Common myeloid progenitor, CD34-positive (primary cell): ENCODE measurements around the gene SCNM1.

Source experiments
- CTCF ChIA-PET: fragments of 350-600 bp; sonication (Branson Sonifier 250); formaldehyde crosslinking; loops from one replicate; lab custom pipeline; 2021; ENCODE audit warnings: antibody characterized with exemption; lab: Charles Lee
- POLR2A ChIA-PET: fragments of 350-600 bp; sonication (Branson Sonifier 250); formaldehyde crosslinking; loops from one replicate; lab custom pipeline; 2021; ENCODE audit warnings: antibody characterized with exemption; lab: Charles Lee
- DNase-seq, 3 donors: peaks; one replicate each; pipeline versions ENCODE4 v3.0.0 to v3.0.0-alpha.2; 2013
- H3K27ac ChIP-seq, 2 experiments: 1 replicate in 1 of 2; 2 replicates in 1 of 2; pipeline ENCODE4 v1.7.0; 2013; ENCODE audit warnings: inconsistent platforms in 2 of 2, low read length in 2 of 2, mild to moderate bottlenecking in 2 of 2, low read depth in 1 of 2, moderate library complexity in 1 of 2; ENCODE audit not compliant: severe bottlenecking in 2 of 2, insufficient read depth in 1 of 2, poor library complexity in 1 of 2
- H3K27me3 ChIP-seq, 5 experiments: replicated peaks in 2 of 5; 1 replicate in 3 of 5; 2 replicates in 2 of 5; pipeline versions ENCODE4 v1.6.1 to v1.7.0; 2013; ENCODE audit warnings: low read length in 4 of 5, mild to moderate bottlenecking in 2 of 5, moderate library complexity in 2 of 5, inconsistent platforms in 1 of 5; ENCODE audit not compliant: insufficient read depth in 5 of 5, control insufficient read depth in 4 of 5
- H3K36me3 ChIP-seq, 4 experiments: 1 replicate in 2 of 4; 2 replicates in 2 of 4; pipeline versions ENCODE4 v1.6.1 to v1.7.0; 2013; ENCODE audit warnings: low read length in 3 of 4, control low read depth in 1 of 4, mild to moderate bottlenecking in 1 of 4; ENCODE audit not compliant: control insufficient read depth in 4 of 4, insufficient read depth in 4 of 4
- H3K4me1 ChIP-seq, 4 experiments: 1 replicate in 3 of 4; 2 replicates in 1 of 4; pipeline versions ENCODE4 v1.6.1 to v1.7.1; 2013; ENCODE audit warnings: low read length in 3 of 4, mild to moderate bottlenecking in 3 of 4, control low read depth in 1 of 4, inconsistent platforms in 1 of 4, moderate library complexity in 1 of 4; ENCODE audit not compliant: control insufficient read depth in 4 of 4, insufficient read depth in 4 of 4; ENCODE audit errors: control extremely low read depth in 1 of 4
- H3K4me3 ChIP-seq, 7 experiments: 1 replicate in 4 of 7; 2 replicates in 3 of 7; pipeline versions ENCODE4 v1.5.1 to v1.7.0; 2013; ENCODE audit warnings: mild to moderate bottlenecking in 7 of 7, low read length in 6 of 7, moderate library complexity in 6 of 7, inconsistent platforms in 2 of 7, low read depth in 2 of 7, control low read depth in 1 of 7; ENCODE audit not compliant: insufficient read depth in 4 of 7, control insufficient read depth in 1 of 7; ENCODE audit errors: extremely low read depth in 1 of 7
- H3K9me3 ChIP-seq, 5 experiments: 1 replicate in 4 of 5; 2 replicates in 1 of 5; pipeline versions ENCODE4 v1.6.1 to v1.7.1; 2013; ENCODE audit warnings: low read length in 4 of 5, mild to moderate bottlenecking in 2 of 5, inconsistent platforms in 1 of 5, low read depth in 1 of 5, moderate library complexity in 1 of 5; ENCODE audit not compliant: control insufficient read depth in 4 of 5, insufficient read depth in 2 of 5; ENCODE audit errors: control extremely low read depth in 1 of 5
- WGBS: methylation state at CpG from one replicate; pipeline ENCODE4 v1.1.5; 2013; ENCODE audit not compliant: insufficient coverage; 5-methylcytosine and 5-hydroxymethylcytosine counted together

Gene SCNM1

DNA sequence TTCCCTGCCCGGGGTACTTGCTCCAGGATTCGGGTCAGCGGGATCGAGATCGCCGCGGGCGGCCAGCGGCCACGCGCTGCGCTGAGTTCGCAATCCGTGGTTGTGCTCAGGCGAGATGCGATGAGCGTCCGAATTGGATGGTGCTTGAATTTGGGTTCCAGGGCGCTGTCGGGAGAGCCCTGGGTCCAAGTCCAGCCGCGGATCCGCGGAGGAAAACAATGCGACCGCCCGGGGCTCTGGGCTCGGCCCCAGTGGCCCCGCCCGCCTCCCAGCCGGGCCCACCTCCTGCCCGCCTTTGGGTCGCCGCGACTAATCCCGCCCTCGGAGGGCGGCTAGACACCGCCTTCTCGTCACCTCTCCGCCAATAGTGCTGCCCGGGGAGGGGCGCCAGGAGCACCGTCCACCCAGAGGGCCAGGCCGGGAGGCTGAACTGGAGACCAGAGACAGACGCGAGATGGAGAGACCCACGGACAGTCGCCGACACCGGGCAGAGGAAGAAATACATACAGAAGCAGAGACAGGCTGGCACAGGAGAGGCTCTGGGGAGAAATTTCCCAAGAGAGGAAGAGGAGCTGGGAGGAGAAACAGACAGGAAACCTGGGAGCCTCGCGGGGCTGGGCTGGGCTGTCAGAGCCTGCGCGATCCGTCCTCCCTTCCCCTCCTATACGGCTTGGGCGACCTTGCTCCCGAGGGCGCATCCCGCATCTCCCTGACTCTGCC, 19.4 kb upstream of the SCNM1 start, which contains the start of gene SEMA6C:
SEMA6C (minus strand) TSS at position 220 of the 720 bp plus-strand sequence. CDS start 4,010 bp downstream, outside the sequence.
- Histone ChIP-seq H3K4me3 (peak within 1 kb of the TSS; percentile 59 to 89 (median 80)), H3K4me1 (peaks cover 0 to 36% (median 25%) of the 10 kb centered on the region in 4 experiments), H3K27ac (no peak within 1 kb of the TSS), H3K36me3 (no peaks in the 10 kb centered on the region), H3K9me3 (no peaks in the 10 kb centered on the region), H3K27me3 (peaks cover 0 to 13% (median 0%) of the 10 kb centered on the region in 5 experiments)
- under 1% methylated on average over 55 of the region's 61 CpGs for WGBS
- ChIA-PET POLR2A (no interaction called here), CTCF (no interaction called here)
- DNase-seq = peak; percentile 73 to 87 (median 83)

DNA sequence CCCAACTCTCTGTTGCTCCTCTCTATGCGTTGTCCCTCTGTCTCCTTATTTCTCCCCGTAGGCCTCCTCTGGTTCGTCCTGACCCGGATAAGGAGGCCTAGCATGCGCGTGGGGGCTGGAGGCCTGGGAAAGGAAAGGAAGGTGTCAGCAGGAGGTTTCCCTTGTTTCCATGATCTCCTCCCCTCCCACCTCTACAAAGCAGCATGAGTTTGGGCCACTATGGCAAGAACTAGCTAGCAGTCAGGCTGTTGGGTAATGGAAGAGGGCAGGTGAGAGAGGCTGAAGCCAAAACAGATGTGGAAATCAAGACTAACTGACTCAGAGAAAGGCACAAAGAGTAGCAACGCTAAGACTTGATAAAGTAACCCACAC, 18.8 kb upstream of the SCNM1 start:
- no peak for DNase-seq
- Histone ChIP-seq H3K27me3 (peaks cover 0 to 13% (median 0%) of the 10 kb centered on the region in 5 experiments), H3K9me3 (no peaks in the 10 kb centered on the region), H3K4me3 (peak overlapping the region; percentile 59 to 89 (median 80)), H3K36me3 (no peaks in the 10 kb centered on the region), H3K4me1 (peaks cover 0 to 36% (median 25%) of the 10 kb centered on the region in 4 experiments), H3K27ac (no peak overlapping the region)
- CTCF ChIA-PET = interaction anchor here (1.2 kb wide), 1 partner anchor 10 kb away, joined by 3 read pairs; the partner anchor contains the start of gene TNFAIP8L2
- POLR2A ChIA-PET = no interaction called here
- 27% methylated on average over 3 of the region's 7 CpGs for WGBS

DNA sequence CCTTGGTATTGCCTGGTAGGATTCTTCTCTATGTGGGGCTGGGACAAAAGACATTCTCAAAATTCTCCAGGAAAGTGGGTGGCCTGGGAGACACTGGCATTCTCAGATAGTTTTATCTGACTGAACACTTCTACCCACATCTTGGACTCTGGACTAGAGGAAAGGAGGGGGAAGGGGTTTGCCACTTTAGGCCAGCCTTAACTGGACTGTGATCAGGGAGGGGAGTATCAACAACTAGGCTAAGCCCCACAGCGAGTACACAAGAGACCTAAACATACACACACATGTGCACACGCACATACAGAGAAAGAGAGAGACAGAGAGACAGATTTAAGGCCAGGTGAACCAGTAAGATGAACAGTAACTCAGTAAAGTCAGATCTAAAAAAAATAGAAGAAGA, 18.3 kb upstream of the SCNM1 start:
- no peak for DNase-seq
- no peaks in the 10 kb centered on the region for H3K36me3 ChIP-seq
- H3K27me3 ChIP-seq = peaks cover 0 to 13% (median 0%) of the 10 kb centered on the region in 5 experiments
- no peaks in the 10 kb centered on the region for H3K9me3 ChIP-seq
- peaks cover 0 to 36% (median 25%) of the 10 kb centered on the region in 4 experiments for H3K4me1 ChIP-seq
- peak overlapping the region in 2 of 7 experiments; percentile 80 for H3K4me3 ChIP-seq
- WGBS = 100% methylated on average over 1 of the region's 2 CpGs
- CTCF ChIA-PET = interaction anchor here (1.2 kb wide), 1 partner anchor 9 kb away, joined by 3 read pairs; the partner anchor contains the start of gene TNFAIP8L2
- POLR2A ChIA-PET = no interaction called here
- no peak overlapping the region for H3K27ac ChIP-seq

DNA sequence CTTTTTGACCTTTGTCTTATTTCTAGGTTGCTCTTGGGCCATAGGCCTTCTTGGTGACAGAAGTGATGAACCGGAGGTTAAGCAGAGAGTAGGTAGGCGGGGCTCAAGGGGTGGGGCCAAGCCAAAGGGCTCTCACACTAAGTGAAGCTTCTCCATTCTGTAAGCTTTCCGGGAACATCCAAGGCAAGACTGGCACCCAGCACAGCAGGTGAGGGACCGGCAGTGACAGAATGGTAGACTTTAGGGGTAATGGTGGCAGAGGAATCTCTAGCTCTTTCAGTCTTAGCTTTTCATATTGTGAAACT, 9.5 kb upstream of the SCNM1 start, which contains the start of gene TNFAIP8L2:
TNFAIP8L2 (plus strand) TSS at position 135 of the 305 bp plus-strand sequence. CDS start 2,049 bp downstream, outside the sequence.
- POLR2A ChIA-PET = interaction anchor here (0.5 to 1.7 kb wide), 5 partner anchors 21 to 642 kb away, joined by 3 to 7 read pairs (median 3); partner anchors contain the start of gene VPS72
- Histone ChIP-seq H3K4me3 (peak within 1 kb of the TSS; percentile 45 to 86 (median 79)), H3K36me3 (peaks cover 2 to 23% (median 14%) of the 10 kb centered on the region in 4 experiments), H3K4me1 (peaks cover 24 to 63% (median 55%) of the 10 kb centered on the region in 4 experiments), H3K27me3 (no peaks in the 10 kb centered on the region), H3K27ac (peak within 1 kb of the TSS; percentile 51 to 76), H3K9me3 (no peaks in the 10 kb centered on the region)
- peak; percentile 64 to 78 (median 74) for DNase-seq
- 0% methylated on average over 3 of the region's 4 CpGs for WGBS
- CTCF ChIA-PET = interaction anchor here (0.7 to 8.1 kb wide), 26 partner anchors 9 to 176 kb away, joined by 3 to 135 read pairs (median 4); partner anchors contain the start of genes GABPB2, LYSMD1, MINDY1 and PIP5K1A

DNA sequence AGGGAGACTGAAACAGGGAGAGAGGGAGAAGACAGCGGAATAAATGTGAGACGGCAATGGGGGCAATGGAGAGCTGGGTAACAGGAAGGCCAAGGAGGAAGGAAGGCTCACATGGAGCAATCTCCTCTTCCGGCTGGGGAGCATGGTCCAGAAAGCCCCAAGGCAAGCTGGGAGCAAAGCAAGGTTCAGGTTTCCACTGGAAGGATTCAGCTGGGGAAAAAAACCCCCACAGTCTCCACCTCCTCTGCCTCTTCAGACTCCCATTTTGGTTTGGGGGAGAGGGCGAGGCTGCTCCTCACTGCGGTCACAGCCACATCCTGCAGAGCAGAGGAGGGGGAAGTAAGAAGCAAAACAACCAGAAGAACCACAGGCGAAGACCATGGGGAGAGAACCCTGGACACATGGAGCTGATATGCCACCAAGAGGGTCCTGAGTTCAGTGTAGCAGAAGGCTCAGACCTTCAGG, 8.8 kb upstream of the SCNM1 start:
- H3K27ac ChIP-seq = peak overlapping the region; percentile 51 to 76
- peaks cover 2 to 28% (median 16%) of the 10 kb centered on the region in 4 experiments for H3K36me3 ChIP-seq
- H3K9me3 ChIP-seq = no peaks in the 10 kb centered on the region
- no peaks in the 10 kb centered on the region for H3K27me3 ChIP-seq
- POLR2A ChIA-PET = interaction anchor here (0.5 to 1.7 kb wide), 6 partner anchors 12 to 642 kb away, joined by 3 to 7 read pairs (median 4); partner anchors contain the start of gene VPS72
- H3K4me3 ChIP-seq = peak overlapping the region; percentile 45 to 86 (median 79)
- DNase-seq = peak; percentile 77 to 91 (median 90)
- H3K4me1 ChIP-seq = peaks cover 24 to 65% (median 55%) of the 10 kb centered on the region in 4 experiments
- WGBS = 3% methylated on average over 4 of the region's 6 CpGs
- CTCF ChIA-PET = interaction anchor here (0.7 to 8.1 kb wide), 29 partner anchors 8 to 177 kb away, joined by 3 to 135 read pairs (median 4); partner anchors contain the start of genes GABPB2, LYSMD1, MINDY1 and PIP5K1A

DNA sequence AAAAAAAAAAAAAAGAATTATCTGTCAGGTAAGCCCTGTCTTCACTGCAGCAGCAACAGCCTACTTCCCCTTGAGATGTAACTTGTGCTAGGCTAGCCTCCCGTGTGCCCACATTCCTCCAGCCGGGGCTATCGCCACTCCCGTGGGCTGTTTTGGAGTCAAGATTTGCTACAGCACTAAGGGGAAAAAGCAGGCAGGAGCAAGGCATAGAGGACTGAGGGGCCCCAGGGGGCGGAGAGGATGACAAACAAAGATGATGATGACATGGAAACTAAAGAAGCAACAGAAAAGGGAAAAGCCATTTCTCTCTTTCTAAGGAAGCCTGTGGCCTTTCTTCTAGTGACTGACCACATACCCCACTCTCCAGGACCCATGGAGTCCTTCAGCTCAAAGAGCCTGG, 7.6 kb upstream of the SCNM1 start:
- POLR2A ChIA-PET = interaction anchor here (0.6 to 1.7 kb wide), 4 partner anchors 13 to 155 kb away, joined by 4 to 7 read pairs (median 6); no protein-coding TSS in a partner anchor
- peak in 1 of 3 donors; percentile 15 for DNase-seq
- Histone ChIP-seq H3K27ac (peak overlapping the region; percentile 42 to 59), H3K4me3 (peak overlapping the region in 6 of 7 experiments; percentile 40 to 86 (median 66)), H3K9me3 (no peaks in the 10 kb centered on the region), H3K36me3 (peaks cover 2 to 28% (median 16%) of the 10 kb centered on the region in 4 experiments), H3K4me1 (peaks cover 24 to 65% (median 55%) of the 10 kb centered on the region in 4 experiments), H3K27me3 (no peaks in the 10 kb centered on the region)
- CTCF ChIA-PET = interaction anchor here (0.7 to 8.1 kb wide), 7 partner anchors 10 to 97 kb away, joined by 3 to 135 read pairs (median 6); partner anchors contain the start of gene TMOD4
- WGBS = 83% methylated on average over 1 of the region's 5 CpGs
